ENCODE measurements around the gene CD200. TPM values are rescaled to one million over a fixed set of nuclear protein-coding genes. Genes with fewer than 3 reads are reported as not detected.
A peak's percentile ranks its signal among the peaks of the same experiment; 100 is the strongest.

The CD200 gene, protein sequence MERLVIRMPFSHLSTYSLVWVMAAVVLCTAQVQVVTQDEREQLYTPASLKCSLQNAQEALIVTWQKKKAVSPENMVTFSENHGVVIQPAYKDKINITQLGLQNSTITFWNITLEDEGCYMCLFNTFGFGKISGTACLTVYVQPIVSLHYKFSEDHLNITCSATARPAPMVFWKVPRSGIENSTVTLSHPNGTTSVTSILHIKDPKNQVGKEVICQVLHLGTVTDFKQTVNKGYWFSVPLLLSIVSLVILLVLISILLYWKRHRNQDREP
- total RNA-seq (2014; rRNA removed; shearing (Covaris generic); ENCODE audit: low replicate concordance): not detected in 2 replicates

DNA sequence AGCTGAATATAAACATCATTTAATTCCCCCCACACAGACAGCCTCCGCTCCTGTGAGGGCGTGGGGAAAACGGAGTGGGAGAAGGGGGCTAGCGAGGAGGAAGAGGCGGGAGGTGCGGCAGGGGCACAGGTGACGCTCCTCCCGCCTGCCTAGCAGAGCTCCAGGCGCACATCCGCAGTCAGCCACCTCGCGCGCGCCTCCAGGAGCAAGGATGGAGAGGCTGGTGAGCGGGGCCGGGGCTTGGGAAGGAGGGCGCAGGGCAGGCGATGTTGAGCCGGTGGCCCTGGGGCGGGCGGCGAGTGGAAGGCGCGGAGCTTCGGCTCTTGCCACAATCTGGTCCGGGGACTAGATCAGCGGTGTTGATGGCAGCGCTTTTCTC is at the start of gene CD200:
TSS of gene CD200 (plus strand) at position 155 of the 379 bp plus-strand sequence. CDS start at position 212, 57 bp downstream.
- no peak for DNase-seq (ENCODE audit: low read depth)
- in situ Hi-C loops (cut with HindIII; ENCODE audit: low pct_unique_long_range_greater_than_20kb, low sequenced_read_pairs): no loop called here

DNA sequence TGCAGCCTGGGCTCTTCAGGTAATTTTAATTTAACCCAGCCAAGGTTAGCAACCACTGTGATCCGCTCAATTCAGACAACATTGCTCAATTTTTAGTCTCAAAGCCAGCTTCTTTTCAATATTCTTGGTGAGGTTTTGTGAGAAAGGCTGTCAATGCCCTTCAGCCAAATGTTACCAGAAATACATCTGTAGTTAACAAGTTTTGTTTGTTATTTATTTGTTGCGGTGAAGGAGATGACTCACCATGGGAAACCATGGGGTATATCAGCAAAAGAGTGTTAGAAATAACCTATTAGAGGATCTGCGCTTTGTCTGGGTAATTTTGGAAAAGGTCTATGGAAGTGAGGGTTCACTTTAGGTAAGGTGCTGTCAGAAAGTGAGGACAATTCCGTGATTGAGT is 43.9 kb upstream of the CD200 start:
- DNase-seq (ENCODE audit: low read depth): no peak
- in situ Hi-C loops (cut with HindIII; ENCODE audit: low pct_unique_long_range_greater_than_20kb, low sequenced_read_pairs): no loop called here

DNA sequence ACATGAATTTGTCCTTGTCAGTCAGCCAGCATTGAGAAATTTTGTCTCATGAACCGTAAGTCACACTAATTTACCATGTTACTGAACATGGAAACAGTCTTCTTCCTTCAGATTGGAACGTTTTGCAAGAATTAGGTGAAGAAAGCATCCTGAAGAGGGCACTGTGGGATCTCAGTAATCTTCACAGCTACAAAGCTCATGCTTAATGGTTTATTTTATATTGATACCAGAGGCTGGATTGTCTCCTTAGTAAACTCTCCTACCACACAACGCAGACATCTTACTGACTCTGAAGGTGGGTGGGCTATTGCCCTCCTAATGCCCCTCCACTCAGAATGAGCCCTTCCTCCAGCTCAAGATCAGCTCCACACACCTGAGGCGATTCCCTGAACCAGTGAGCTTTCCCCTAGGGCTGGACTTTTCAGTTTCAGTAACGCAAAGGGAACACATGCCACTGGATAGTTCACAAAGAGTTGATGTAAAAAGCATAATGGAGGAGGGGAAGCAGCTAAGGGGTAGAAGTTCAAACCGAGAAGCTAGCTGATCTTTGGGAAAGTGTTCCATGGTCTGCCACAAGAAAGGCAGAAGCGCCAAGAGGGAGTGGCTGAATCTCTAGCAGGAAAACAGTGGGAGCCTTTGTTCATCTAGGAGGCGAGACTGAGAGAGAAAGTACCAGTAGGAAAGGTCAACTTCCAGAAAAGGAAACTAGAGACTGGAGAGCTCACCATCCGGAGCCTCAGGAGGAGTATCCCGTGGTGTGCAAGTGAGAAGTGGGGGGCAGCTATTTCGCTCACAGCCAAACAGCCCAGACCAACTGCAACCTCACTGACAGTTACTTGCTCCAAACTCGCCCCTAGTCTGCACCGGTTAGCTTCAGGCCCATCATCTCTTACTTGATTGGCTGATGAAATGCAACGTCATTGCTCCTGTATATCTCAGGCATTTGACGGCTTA is 39.3 kb upstream of the CD200 start, which contains the start of gene SLC9C1:
TSS of gene SLC9C1 (minus strand) at position 849 of the 954 bp plus-strand sequence. CDS start 7,425 bp downstream, outside the sequence.
- in situ Hi-C loops (cut with HindIII; ENCODE audit: low pct_unique_long_range_greater_than_20kb, low sequenced_read_pairs): no loop called here
- peak; percentile 31 for DNase-seq (ENCODE audit: low read depth)

DNA sequence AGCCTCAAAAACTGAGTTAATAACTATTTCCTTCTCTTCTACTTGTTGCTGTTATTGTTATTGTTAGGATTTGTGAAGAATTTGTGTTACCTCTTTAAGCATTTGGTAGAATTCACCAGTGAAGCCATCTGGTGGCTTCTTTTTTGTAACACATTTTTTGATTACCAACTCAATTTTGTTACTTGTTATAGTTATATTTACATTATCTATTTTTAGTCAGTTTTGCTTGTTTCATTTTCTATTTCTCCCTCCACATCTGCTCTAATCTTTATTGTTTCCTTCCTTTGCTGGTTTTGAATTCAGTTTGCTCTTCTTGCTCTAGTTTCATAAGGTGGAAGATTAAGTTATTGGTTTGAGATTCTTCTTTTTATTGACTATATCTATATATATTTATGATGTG is 35.2 kb upstream of the CD200 start:
- in situ Hi-C loops (cut with HindIII; ENCODE audit: low pct_unique_long_range_greater_than_20kb, low sequenced_read_pairs): no loop called here
- no peak for DNase-seq (ENCODE audit: low read depth)

DNA sequence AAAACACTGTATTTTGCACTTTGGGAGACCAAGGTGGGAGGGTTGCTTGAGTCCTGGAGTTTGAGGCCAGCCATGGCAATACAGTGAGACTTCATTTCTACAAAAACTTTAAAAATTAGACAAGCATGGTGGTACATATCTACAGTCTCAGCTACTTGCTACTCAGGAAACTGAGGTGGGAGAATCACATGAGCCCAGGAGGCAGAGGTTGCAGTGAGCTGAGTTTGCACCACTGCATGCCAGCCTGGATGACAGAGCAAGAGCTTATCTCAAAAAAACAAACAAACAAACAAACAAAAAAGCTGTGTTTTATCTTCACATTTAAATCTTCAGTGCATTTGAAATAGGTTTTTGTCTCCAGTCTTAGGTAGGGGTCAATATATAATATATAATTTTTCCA is 34.2 kb upstream of the CD200 start:
- in situ Hi-C loops (cut with HindIII; ENCODE audit: low pct_unique_long_range_greater_than_20kb, low sequenced_read_pairs): no loop called here
- no peak for DNase-seq (ENCODE audit: low read depth)

DNA sequence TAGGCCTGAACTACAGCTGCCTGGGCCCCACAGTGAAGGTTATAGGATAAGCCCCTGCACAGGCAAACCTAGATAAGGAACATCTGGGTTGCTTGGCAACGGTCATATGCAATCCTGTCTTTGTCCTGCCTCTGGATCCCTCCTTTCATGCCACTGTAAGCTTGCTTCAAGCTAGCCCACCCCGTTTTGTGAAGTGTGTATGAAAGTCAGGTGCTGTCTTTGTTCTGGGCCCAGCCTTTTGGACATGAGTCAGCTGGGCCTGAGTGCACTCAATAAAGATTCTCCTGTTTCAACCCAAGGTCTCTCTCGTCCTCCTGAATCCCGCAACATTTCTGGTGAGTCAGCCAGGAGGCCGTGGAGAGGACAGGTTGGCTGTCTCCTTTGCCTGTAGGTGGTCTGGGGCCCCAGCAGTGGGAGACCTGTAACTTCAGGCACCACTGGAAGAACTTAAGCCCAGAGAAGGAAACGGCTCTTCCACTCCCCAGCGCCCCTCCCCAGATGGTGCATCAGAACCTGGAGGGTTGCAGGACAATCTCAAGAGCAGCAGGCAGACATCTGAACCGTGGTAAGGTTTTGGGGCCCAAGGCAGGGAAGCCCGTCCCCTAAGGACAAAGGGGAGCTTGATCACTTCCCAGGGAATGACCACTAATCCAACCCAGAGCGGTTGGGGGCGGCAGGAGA is 30.7 kb upstream of the CD200 start:
- DNase-seq (ENCODE audit: low read depth): no peak
- in situ Hi-C loops (cut with HindIII; ENCODE audit: low pct_unique_long_range_greater_than_20kb, low sequenced_read_pairs): no loop called here

DNA sequence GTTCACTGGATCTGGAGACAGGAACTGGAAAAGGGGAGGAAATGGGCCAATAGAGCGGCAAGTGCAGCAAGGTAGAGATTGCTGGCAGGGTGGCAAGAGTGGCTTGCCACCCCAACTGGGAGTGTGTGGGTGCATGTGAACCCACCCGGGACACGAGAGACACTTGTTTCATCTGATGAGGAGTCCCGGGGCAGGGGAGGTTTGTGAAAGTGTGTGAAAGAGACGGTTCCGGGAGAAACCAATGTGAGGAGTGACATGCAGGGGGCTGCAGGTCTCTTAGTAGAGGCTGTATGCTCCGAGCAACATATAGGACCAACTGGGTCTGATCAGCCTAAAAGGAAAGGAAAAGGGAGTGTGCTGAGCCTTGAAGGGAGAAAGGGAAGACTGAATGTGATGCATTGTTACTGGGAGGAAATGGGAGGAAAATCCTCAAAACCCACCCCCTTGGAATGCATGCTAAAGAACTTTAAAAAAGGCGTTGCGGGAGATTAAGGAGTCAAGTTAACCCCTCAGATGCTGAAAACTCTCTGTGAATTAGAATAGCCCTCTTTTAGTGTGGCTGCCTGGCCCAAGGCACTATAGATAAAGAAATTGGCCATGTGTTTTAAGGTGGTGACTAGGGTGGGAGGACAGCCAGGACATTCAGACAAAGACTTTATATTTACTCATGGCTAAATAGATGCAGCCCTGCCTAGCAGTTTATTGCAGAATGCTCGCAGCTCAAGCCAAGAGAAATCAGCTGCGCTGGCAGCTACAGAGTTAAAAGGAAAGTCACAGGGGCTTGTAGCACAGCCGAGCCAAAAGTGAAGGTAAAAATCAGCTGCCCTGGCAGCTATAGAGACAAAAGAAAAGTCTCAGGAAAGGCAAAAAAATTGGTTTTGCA is 29.8 kb upstream of the CD200 start:
- in situ Hi-C loops (cut with HindIII; ENCODE audit: low pct_unique_long_range_greater_than_20kb, low sequenced_read_pairs): no loop called here
- DNase-seq (ENCODE audit: low read depth): no peak

DNA sequence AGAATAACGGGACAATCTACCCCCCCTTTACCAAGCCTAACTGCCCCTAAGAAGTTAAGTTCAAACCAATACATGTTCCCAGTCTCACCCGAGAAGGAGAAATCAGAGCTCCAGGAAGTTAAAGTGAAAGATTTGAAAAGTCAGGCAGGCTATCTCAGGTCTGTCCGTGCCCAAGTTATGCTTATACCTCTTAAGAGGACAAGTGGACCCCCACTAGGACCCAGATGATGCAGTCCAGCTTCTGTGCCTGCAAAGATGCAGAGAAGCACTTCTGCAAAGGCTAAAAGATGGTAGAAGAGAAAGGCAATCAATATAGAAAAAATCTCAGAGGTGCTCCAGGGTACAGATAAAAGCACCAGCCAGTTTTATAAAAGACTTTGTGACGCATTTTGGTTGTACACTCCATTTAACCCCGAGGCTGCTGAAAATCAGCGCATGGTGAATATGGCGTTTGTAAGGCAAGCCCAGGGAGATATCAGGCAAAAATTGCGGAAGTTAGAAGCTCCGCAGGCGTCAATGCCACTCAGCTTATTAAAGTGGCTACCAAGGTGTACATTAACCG is 29.1 kb upstream of the CD200 start:
- DNase-seq (ENCODE audit: low read depth): no peak
- in situ Hi-C loops (cut with HindIII; ENCODE audit: low pct_unique_long_range_greater_than_20kb, low sequenced_read_pairs): no loop called here

DNA sequence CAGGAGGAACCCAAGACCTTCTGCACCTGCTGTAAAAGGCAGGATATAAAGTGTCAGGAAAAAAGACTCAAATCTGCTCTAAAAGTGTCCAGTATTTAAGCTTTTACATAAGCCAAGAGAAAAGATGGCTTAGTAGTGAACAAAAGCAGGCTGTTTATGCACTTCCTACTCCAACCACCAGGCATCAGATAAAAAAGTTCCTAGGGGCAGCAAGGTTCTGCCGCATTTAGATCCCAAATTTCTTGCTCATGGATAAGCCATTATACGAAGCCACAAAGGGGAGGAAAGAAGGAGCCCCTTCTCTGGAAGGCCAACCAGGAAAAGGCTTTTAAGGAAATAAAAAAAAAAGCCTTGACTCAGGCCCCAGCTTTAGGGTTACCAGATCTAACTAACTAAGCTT is 28.3 kb upstream of the CD200 start:
- no peak for DNase-seq (ENCODE audit: low read depth)
- in situ Hi-C loops (cut with HindIII; ENCODE audit: low pct_unique_long_range_greater_than_20kb, low sequenced_read_pairs): no loop called here

DNA sequence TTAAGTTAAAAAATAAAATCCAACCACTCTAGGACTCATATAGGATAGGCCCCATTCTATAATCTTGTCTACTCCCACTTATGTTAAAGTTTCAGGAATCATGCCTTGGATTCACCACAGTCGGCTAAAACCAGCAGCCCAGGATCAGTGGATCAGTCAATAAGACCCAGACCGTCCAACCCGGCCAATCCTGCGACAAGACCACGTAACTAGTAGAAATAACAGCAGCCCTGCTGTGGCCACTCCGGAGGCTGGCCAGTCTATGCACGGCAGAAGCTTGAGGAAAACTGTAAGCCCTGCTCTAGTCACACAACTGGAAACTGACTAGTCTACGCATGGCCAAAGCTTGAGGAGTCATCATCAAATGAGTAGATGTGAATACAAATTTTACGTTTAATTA is 26.1 kb upstream of the CD200 start:
- no peak for DNase-seq (ENCODE audit: low read depth)
- in situ Hi-C loops (cut with HindIII; ENCODE audit: low pct_unique_long_range_greater_than_20kb, low sequenced_read_pairs): no loop called here

DNA sequence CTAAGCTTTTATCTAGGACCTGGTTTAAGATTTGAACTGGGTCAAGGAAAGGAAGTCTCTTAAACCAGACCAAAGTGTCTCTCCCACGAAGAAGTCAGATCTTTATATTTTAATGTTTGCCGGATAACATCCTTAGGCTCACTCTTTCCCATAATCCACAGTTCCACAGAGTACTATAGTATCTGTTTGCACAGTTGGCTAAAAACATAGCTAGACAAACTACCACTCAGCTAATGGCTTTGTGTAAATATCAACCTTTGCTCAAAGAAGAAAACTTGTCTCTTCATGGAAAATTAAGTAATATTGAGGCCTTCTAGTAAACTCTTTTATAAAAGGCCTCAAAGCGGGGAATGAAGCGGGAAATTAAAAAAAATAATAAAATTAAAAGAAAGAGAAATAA is 25.4 kb upstream of the CD200 start:
- no peak for DNase-seq (ENCODE audit: low read depth)
- in situ Hi-C loops (cut with HindIII; ENCODE audit: low pct_unique_long_range_greater_than_20kb, low sequenced_read_pairs): no loop called here

DNA sequence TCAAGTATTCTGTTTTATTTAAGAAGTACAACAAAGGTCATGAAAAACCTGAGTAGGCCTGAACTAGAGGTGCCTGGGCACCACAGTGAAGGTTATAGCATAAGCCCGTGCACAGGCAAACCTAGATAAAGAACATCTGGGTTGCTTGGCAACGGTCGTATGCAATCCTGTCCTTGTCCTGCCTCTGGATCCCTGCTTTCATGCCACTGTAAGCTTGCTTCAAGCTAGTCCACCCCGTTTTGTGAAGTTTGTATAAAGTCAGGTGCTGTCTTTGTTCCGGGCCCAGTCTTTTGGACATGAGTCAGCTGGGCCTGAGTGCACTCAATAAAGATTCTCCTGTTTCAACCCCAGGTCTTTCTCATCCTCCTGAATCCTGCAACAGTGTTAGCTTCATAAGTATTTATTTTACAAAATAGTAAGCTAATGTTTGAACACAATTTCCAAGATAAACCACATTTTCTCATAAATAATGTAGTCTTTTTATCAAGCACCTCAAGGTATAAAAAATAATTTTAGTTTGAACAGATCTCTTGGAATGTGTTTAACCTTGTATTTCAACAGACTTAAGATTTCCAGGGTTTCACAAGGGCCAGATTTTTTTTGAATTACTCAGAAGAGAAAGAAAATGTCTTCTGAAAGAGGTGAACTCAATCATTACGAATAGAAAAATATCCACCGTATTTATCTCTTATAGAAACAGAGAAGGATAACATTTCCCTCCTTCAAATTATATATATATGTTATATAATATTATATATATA is 24.6 kb upstream of the CD200 start:
- no peak for DNase-seq (ENCODE audit: low read depth)
- in situ Hi-C loops (cut with HindIII; ENCODE audit: low pct_unique_long_range_greater_than_20kb, low sequenced_read_pairs): no loop called here

DNA sequence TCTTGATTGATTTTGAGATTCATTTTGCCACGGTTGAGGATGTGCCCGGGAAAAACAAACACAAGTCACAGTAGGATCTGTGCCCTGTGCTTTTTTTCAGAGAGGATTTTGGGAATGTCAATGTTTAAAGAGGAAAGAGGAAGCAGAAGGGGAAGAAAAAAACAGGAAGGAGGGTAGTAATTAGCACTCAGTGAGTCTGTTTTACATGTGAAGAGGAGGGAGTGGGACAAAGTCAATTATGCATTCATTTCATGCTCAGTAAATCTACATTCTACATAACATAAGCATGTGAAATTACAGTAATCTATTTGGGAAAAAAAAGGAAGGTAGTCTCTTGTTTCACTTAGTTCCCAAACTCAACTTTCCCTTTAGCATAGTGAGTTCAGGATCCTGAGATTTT is 18.3 kb upstream of the CD200 start:
- in situ Hi-C loops (cut with HindIII; ENCODE audit: low pct_unique_long_range_greater_than_20kb, low sequenced_read_pairs): no loop called here

DNA sequence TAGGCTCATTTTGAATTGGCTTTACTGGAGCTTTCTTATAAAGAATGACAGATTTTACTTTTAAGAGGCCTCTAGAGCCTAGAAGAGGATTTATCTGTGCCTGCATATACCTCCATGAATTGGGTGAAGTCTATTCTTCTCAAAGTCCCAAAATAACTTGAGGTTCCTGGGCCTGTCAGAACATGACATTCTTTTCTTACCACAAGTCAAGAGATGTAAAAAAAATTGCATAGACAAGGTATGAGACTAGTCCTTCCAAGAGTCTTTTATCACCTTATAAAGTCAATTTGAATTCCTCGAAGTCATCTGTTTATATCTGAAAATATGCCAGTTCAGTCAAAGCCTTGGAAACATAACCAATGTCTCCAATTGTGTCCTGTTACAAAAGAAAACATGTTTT is 17.2 kb upstream of the CD200 start:
- in situ Hi-C loops (cut with HindIII; ENCODE audit: low pct_unique_long_range_greater_than_20kb, low sequenced_read_pairs): no loop called here
- DNase-seq (ENCODE audit: low read depth): no peak

More for the DNA sequence above, 18.3 kb upstream of the CD200 start:
- no peak for DNase-seq (ENCODE audit: low read depth)

DNA sequence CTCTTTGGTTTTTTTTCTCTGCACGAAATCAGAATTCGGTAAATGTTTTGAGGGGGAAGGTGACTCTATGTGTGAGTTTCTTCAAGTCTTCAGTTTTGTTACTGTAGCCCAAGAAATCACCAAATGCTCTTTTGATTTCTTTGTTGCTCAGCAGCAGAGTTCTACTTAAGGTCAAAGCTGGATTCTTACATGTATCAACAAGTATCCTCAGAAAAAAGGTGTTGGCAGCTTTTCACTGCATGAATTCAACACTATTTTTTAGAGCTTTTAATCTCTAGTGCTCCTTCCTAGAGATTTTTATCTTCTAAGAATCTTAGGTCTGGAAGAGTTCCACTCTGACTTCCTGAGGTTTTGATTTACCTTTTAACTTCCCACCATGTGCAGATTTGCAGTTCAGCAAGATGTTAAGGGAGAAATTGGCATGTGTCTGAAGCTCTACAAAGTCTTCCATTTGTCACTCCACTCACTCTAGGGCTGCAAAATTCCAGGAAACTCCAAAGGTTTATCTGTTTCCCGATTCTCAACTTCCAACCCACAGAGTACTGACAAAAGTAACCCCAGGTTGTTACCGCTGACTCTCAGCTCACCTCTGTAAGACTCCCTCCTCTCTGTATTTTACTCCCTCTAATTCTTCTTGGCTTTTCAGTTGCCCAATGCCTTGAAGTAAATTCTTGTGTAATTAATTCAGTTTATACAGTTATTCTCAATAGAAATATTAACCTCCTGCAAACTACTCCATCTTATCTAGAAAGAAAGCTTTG is 13.3 kb upstream of the CD200 start:
- in situ Hi-C loops (cut with HindIII; ENCODE audit: low pct_unique_long_range_greater_than_20kb, low sequenced_read_pairs): no loop called here
- DNase-seq (ENCODE audit: low read depth): no peak

DNA sequence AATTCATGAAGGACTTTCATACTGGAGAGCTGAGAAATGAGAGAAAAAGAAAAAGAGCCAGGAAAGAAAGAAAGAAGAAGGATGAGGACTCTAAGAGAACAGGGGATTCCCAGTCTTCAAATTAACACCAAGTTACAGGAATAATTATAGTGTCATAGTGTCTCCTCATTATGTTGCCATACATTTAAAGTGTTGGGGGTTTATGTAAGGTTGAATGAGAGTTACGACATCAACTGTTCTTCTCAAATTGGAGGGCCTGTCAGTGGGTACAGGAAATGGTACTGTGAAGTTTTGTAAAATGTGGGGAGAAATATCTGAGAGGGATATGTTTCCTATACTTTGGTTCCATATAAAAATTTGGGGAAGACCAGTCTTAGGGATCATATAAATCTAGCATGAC is 12.3 kb upstream of the CD200 start:
- no peak for DNase-seq (ENCODE audit: low read depth)
- in situ Hi-C loops (cut with HindIII; ENCODE audit: low pct_unique_long_range_greater_than_20kb, low sequenced_read_pairs): no loop called here
